ENCODE data around the gene CCR4. TPM values are rescaled to one million over a fixed set of nuclear protein-coding genes. Genes with fewer than 3 reads are reported as not detected.

The CCR4 gene
- total and polyA plus RNA-seq, 4 donors = 0.04 to 2.9 (median 0.87) TPM

DNA sequence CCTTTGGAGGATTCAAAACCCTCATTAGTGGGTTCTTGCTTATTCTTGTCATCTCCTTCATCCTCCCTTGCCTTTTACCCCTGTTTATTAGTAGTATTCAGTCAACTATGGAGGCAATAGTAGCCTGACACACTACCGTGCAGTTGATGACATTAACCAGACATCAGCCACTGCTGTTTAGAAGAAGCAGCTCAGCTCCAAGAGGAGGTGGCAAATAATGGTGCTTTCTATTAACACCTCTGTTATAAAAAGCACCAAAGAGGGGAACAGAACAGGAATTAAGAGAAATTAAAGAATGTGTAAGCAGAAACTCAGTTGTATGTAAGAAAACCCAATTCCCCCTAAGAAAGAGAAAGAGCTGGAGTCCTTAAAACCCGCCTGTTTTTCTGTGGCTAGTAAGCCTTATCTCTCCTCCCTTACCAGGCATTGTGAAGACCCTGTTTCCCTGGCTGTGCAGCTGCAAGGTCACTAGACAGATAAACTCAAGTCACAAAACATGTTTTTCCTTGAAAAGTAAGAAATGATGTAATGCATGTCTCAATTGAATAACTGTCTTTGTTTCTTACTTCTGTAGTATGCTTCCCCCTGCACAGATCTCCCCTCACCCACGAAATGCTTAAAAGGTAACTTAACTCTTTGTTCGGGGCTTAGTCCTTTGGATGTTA, 21.2 kb downstream of the CCR4 start:
- Histone ChIP-seq H3K4me3 (no peak overlapping the region), H3K27me3 (ENCODE audit: control insufficient read depth in 3 of 3, insufficient read depth in 3 of 3, low read length in 2 of 3) (no peaks in the 10 kb centered on the region), H3K36me3 (ENCODE audit: control insufficient read depth in 4 of 4, insufficient read depth in 4 of 4, low read length in 4 of 4) (no peaks in the 10 kb centered on the region), H3K4me1 (ENCODE audit: control insufficient read depth in 5 of 5, insufficient read depth in 5 of 5, low read length in 5 of 5) (peaks cover 0 to 15% (median 3%) of the 10 kb centered on the region in 5 donors), H3K27ac (ENCODE audit: low read depth in 1 of 2, low read length in 1 of 2) (no peak overlapping the region), H3K9ac (ENCODE audit: insufficient read depth in 1 of 2, low read length in 2 of 2) (no peak overlapping the region), H3K9me3 (ENCODE audit: control insufficient read depth in 4 of 4, insufficient read depth in 3 of 4, low read length in 3 of 4) (no peaks in the 10 kb centered on the region)
- DNase-seq (no peak), ATAC-seq (ENCODE audit: insufficient read depth, low FRiP score) (no peak)
- TF ChIP-seq, protein P1, sequence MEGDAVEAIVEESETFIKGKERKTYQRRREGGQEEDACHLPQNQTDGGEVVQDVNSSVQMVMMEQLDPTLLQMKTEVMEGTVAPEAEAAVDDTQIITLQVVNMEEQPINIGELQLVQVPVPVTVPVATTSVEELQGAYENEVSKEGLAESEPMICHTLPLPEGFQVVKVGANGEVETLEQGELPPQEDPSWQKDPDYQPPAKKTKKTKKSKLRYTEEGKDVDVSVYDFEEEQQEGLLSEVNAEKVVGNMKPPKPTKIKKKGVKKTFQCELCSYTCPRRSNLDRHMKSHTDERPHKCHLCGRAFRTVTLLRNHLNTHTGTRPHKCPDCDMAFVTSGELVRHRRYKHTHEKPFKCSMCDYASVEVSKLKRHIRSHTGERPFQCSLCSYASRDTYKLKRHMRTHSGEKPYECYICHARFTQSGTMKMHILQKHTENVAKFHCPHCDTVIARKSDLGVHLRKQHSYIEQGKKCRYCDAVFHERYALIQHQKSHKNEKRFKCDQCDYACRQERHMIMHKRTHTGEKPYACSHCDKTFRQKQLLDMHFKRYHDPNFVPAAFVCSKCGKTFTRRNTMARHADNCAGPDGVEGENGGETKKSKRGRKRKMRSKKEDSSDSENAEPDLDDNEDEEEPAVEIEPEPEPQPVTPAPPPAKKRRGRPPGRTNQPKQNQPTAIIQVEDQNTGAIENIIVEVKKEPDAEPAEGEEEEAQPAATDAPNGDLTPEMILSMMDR (IDR thresholded peaks at IDR 0.05; ENCODE audit: control extremely low read depth, extremely low read depth) = no peak
- WGBS, 2 donors = 86 to 89% methylated on average over 4 of the region's 4 CpGs

GRCh38 chr3:32973982-32974381, 22.5 kb downstream of the CCR4 start:
- DNase-seq = no peak
- Histone ChIP-seq H3K9me3 (ENCODE audit: control insufficient read depth in 4 of 4, insufficient read depth in 3 of 4, low read length in 3 of 4) (no peaks in the 10 kb centered on the region), H3K4me1 (ENCODE audit: control insufficient read depth in 5 of 5, insufficient read depth in 5 of 5, low read length in 5 of 5) (peaks cover 0 to 9% (median 1%) of the 10 kb centered on the region in 5 donors), H3K4me3 (no peak overlapping the region), H3K27ac (ENCODE audit: low read depth in 1 of 2, low read length in 1 of 2) (no peak overlapping the region), H3K27me3 (ENCODE audit: control insufficient read depth in 3 of 3, insufficient read depth in 3 of 3, low read length in 2 of 3) (no peaks in the 10 kb centered on the region), H3K36me3 (ENCODE audit: control insufficient read depth in 4 of 4, insufficient read depth in 4 of 4, low read length in 4 of 4) (no peaks in the 10 kb centered on the region), H3K9ac (ENCODE audit: insufficient read depth in 1 of 2, low read length in 2 of 2) (no peak overlapping the region)
- ATAC-seq (ENCODE audit: insufficient read depth, low FRiP score) = no peak
- WGBS, 2 donors = 42 to 77% methylated on average over 1 of the region's 1 CpG
- TF ChIP-seq, protein P1 (IDR thresholded peaks at IDR 0.05; ENCODE audit: control extremely low read depth, extremely low read depth) = no peak

DNA sequence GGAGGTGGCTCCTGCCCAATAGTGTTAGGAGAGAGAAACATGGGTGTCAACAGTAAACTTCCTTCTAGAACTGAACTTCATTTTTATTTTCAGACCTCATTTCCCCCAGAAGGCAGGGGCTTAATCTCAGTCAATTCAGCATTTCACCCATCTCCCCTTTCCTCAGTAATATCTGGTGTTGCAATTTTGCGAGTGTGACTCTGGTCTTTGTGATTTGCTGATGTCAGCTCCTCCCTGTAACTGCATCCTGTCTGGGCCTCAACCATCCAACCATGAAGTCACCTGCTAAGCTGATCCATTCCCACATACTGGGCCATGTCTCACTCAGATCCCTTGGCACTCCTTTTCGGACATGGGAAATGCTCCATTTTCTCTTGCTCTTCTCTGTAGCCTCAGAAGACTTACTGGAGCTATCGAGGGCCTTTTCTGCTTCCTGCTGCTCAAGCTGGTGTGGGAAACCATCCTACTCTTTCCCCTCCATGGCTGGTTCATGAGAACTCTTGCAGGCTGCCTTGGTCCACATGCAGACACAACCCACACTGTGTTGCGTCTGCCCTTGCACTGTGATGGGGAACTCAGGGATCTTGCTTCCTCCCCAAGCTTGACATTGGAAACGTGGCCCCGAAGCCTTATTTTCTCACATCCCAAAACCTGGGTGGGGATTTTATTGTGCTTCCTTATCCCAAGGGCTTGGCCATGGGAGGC, 24.6 kb downstream of the CCR4 start:
- Histone ChIP-seq H3K27me3 (ENCODE audit: control insufficient read depth in 3 of 3, insufficient read depth in 3 of 3, low read length in 2 of 3) (no peaks in the 10 kb centered on the region), H3K9me3 (ENCODE audit: control insufficient read depth in 4 of 4, insufficient read depth in 3 of 4, low read length in 3 of 4) (no peaks in the 10 kb centered on the region), H3K4me1 (ENCODE audit: control insufficient read depth in 5 of 5, insufficient read depth in 5 of 5, low read length in 5 of 5) (peaks cover 0 to 1% (median 0%) of the 10 kb centered on the region in 5 donors), H3K4me3 (no peak overlapping the region), H3K36me3 (ENCODE audit: control insufficient read depth in 4 of 4, insufficient read depth in 4 of 4, low read length in 4 of 4) (no peaks in the 10 kb centered on the region), H3K27ac (ENCODE audit: low read depth in 1 of 2, low read length in 1 of 2) (no peak overlapping the region), H3K9ac (ENCODE audit: insufficient read depth in 1 of 2, low read length in 2 of 2) (no peak overlapping the region)
- ATAC-seq (ENCODE audit: insufficient read depth, low FRiP score) (no peak), DNase-seq (no peak)
- WGBS, 2 donors = 89 to 90% methylated on average over 6 of the region's 6 CpGs
- TF ChIP-seq, protein P1 (IDR thresholded peaks at IDR 0.05; ENCODE audit: control extremely low read depth, extremely low read depth) = no peak
